Measurements from ENCODE around the gene ONECUT1. TPM values are rescaled to one million over a fixed set of nuclear protein-coding genes. Genes with fewer than 3 reads are reported as not detected.

The ONECUT1 gene
- total and polyA plus RNA-seq, 2 of the 8 experiments (the other 6 are each of a cell fraction or from before 2014, with no cell fraction given): 0.65 to 6.4 TPM

DNA sequence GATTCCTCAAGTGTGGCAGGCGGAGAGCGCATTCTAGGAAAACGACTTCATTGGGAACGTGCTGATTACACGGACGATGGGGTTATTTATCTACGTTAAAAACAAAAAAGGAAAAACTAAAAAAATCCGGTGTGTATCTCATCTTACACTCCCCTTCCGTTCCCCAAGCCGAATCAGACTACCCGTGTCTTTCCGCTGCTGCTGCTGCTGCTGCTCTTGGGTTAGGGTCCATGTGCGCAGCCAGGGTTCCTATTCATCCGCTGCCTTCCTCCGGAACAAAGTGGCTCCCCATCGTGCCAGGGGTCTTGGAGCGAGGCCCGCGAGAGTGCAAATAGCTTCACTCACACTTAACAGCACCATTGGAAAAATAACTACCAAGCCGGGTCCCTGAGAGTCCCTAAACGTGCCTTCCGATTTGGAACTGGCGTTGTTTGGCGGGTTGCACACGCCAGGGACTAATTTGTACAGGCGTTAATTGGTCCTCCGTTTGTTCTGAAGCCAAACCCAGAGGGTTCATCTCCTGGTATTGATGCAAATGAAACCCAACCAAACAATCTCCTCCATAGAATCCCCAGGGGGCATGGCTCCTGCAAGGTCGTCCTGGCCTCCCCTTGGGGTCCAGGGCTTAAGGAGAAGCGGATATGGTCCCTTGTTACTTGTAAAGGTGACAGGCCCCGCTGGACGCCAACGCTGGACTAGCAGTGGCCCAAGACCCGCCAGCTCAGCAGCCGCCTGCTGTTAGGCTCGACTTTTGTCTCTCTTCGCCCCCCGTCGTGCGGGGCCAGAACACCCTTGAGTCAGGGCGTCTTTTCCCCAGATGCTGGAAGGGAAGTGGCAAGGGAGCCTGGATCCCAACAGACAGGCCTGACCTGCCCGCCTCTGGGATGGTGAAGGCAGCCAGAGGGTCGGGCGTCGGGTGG lies 11.0 kb upstream of the ONECUT1 start (continued):
- TF ChIP-seq, protein P1, sequence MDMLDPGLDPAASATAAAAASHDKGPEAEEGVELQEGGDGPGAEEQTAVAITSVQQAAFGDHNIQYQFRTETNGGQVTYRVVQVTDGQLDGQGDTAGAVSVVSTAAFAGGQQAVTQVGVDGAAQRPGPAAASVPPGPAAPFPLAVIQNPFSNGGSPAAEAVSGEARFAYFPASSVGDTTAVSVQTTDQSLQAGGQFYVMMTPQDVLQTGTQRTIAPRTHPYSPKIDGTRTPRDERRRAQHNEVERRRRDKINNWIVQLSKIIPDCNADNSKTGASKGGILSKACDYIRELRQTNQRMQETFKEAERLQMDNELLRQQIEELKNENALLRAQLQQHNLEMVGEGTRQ (IDR thresholded peaks at IDR 0.05; ENCODE audit: low read length): no peak
- no peak for TF ChIP-seq RNF2 (IDR thresholded peaks at IDR 0.05; ENCODE audit: borderline replicate concordance, low read depth, low read length, missing control alignments, poor library complexity, severe bottlenecking)
